ENCODE data around the gene ANTKMT. TPM values are rescaled to one million over a fixed set of nuclear protein-coding genes. Genes with fewer than 3 reads are reported as not detected.
A peak's percentile ranks its signal among the peaks of the same experiment; 100 is the strongest.

Gene ANTKMT
- total and polyA plus RNA-seq, 2 of the 4 experiments (the other 2 are of a cell fraction), result 7.3 to 16.2 TPM

GRCh38 chr16:684071-684794 is 36.7 kb upstream of the ANTKMT start, which contains the start of gene JMJD8 (continued):
- TF ChIP-seq USF2 (IDR thresholded peaks at IDR 0.05; ENCODE audit: low read depth, low read length), result peak; percentile 61
- no peak for TF ChIP-seq POLR2A (IDR thresholded peaks at IDR 0.05; ENCODE audit: low read depth, low read length)
- TF ChIP-seq FOS (IDR thresholded peaks at IDR 0.05; ENCODE audit: low read depth, low read length), result no peak
- no peak for TF ChIP-seq NFE2L2 (IDR thresholded peaks at IDR 0.05; ENCODE audit: low read depth, low read length)
- TF ChIP-seq RAD21 (IDR thresholded peaks at IDR 0.05; ENCODE audit: low read length), result no peak
- peak; percentile 14; the same call in 1 of the 2 replicates for TF ChIP-seq MAZ (IDR thresholded peaks at IDR 0.05; ENCODE audit: borderline replicate concordance, low read depth, low read length)
- no peak for TF ChIP-seq CEBPB (IDR thresholded peaks at IDR 0.05; ENCODE audit: low read depth, low read length)
- no peak for TF ChIP-seq SMC3 (IDR thresholded peaks at IDR 0.05; ENCODE audit: low read depth, low read length)

Data from IMR-90 (cell line).